GM18951 (cell line): Measurements from ENCODE around the gene CERT1.

ENCODE experiments used
- POLR2A ChIP-seq: IDR thresholded peaks from 4 replicates; pipeline ENCODE4 v1.6.1; 2011; ENCODE audit warnings: mild to moderate bottlenecking; ENCODE audit not compliant: insufficient read length, insufficient read depth; ENCODE audit errors: extremely low read depth
- in situ Hi-C: fragments of 300-500 bp; cut with MboI; formaldehyde crosslinking; loops from one replicate; pipeline ENCODE4 v1.12.0; 2022; ENCODE audit warnings: low sequenced_read_pairs, mixed read lengths, inconsistent platforms; ENCODE audit not compliant: unreplicated experiment

The CERT1 gene

DNA sequence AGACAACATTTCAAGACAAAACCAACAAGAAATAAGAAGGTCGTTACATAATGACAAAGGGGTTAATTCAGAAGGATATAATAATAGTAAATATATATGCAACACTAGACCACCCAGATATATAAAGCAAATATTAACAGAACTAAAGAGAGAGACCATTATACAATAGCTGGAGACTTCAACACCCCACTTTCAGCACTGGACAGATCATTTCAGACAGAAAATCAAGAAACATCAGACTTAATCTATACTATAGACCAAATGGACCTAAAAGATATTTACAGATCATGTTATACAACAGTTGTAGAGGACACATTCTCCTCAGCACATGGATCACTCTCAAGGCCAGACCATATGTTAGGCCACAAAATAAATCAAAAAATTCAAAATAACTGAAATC is 26.8 kb downstream of the CERT1 start:
- TF ChIP-seq POLR2A: no peak
- in situ Hi-C loops: no loop called here

DNA sequence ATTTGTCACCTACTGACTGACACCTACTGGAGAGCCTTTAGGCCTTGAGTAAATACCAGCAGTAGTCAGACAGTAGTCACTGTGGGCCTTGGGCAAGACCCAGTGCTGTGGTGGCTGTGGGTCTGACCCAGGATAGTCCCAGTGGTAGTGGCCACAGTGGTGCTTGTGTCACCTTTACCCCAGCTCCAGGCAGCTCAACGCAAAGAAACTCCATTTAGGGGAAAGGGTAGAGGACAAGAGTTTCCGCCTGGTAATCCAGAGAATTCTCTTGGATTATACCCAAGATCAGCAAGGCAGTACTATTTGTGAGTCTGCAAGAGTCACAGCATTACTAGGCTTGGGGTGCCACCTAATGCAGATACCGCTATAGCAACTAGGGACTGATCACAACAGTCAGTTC is 28.9 kb downstream of the CERT1 start:
- in situ Hi-C loops: no loop called here
- no peak for TF ChIP-seq POLR2A

DNA sequence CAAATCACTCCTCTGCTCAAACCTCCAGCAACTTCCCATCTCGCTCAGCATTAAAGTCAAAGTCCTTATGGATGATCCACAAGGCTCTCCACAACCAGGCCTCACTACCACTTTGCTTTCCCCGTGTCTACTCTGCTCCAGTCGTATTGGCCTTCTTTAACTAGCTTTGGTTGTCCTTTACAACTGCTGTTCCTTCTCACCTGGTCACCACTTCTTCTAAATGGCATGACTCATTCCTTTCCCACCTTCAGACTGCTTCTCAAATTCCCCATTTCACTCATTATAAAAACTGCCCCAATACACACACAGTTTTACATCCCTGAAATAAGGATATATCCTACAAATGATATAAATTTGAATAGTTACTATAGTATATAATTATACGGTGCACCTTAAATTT is 30.4 kb downstream of the CERT1 start:
- in situ Hi-C loops: no loop called here
- TF ChIP-seq POLR2A: no peak

DNA sequence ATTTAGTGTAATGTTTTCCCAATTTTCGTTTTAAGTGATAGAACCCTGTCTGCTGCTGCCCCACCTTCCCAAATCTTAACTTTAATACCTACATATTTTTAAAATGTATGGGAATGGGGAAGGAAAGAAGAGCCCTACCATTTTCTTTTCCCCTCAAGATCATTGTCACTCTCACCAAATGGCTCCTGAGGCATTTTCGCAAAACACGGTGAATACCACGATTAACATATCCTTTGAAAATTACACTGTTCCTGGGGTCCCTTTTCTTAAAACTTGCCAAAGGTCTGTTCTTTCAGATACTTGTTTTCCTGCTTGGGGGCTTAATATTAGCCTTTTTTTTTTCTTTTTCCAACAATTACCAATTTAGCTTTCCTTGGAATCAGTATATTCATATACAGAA is 36.1 kb downstream of the CERT1 start:
- in situ Hi-C loops: no loop called here
- TF ChIP-seq POLR2A: no peak

DNA sequence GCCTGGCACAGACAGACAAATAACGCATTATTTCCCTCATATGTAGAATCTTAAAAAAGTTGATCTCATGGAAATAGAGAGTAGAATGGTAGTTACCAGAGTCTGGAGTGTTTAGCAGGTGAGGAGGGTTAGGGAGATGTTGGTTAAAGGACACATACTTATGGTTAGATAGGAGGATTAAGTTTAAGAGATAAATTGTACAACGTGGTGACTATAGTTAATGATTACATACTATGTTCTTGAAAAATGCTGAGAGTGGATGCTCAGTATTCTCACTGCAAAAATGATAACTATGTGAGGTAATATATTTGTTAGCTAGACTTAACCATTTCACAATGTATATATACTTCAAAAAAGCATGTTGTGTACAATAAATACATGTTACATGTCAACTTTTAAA is 38.0 kb downstream of the CERT1 start:
- TF ChIP-seq POLR2A: no peak
- in situ Hi-C loops: no loop called here

DNA sequence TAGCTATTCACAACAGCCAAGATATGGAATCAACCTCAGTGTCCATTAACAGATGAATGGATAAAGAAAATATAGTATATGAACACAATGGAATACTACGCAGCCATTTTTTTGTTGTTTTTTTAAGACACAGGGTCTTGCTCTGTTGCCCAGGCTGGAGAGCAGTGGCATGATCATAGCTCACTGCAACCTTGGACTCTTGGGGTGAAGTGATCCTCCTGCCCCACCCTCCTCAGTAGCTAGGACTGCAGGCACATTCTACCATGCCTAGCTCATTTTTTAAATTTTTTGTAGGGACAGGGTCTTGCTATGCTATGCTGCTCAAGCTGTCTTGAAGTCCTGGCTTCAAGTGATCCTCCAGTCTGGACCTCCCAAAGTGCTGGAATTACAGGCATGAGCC is 38.5 kb downstream of the CERT1 start:
- in situ Hi-C loops: no loop called here
- TF ChIP-seq POLR2A: no peak

DNA sequence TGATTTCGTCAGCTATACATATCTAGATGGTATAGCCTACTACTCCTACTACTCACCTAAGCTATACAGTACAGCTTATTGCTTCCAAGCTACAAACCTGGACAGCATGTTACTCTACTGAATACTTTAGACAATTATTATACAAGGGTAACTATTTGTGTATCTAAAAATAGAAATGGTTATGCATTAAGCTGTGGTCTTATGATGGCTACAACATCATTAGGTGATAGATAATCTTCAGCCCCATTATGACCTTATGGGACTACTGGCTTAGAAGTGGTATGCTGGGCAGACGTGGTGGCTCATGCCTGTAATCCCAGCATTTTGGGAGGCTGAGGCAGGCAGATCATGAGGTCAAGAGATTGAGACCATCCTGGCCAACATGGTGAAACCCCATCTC is 40.2 kb downstream of the CERT1 start:
- no peak for TF ChIP-seq POLR2A
- in situ Hi-C loops: no loop called here

DNA sequence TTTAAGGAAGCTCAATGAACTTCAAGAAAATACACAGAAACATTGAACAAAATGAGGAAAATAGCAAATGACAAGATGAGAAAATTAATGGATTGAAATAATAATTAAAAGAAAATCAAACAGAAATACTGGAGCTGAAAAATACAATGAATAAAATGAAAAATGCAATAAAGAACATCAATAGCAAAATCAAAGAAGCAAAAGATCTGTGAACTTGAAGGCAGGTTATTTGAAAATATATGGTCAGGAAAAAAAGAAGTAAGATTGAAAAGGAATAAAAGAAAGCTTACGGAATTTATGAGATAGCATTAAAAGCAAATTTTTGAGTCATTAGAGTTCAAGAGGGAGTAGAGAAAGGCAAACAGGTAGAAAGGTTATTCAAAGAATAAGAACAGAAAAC is 42.4 kb downstream of the CERT1 start:
- no peak for TF ChIP-seq POLR2A

DNA sequence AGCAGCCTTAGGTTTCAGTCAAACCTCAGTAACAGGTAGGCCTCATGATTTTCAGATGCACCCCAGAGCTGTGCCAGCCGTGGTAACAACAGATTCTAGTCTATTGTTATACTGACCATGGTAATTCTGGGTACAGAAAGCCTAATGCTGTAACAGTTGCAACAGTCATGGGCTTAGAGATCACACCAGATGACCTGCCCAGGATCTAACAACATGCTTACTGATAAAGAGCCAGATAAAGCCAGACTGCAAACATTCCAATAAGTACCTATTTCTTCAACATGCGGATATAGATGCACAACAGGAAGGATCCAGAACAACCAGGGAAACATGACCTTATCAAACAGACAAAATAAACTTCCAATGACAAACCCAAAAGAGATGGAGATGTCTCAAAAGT is 42.8 kb downstream of the CERT1 start:
- TF ChIP-seq POLR2A: no peak
- in situ Hi-C loops: no loop called here

More for the DNA sequence above, 42.4 kb downstream of the CERT1 start:
- in situ Hi-C loops: no loop called here

DNA sequence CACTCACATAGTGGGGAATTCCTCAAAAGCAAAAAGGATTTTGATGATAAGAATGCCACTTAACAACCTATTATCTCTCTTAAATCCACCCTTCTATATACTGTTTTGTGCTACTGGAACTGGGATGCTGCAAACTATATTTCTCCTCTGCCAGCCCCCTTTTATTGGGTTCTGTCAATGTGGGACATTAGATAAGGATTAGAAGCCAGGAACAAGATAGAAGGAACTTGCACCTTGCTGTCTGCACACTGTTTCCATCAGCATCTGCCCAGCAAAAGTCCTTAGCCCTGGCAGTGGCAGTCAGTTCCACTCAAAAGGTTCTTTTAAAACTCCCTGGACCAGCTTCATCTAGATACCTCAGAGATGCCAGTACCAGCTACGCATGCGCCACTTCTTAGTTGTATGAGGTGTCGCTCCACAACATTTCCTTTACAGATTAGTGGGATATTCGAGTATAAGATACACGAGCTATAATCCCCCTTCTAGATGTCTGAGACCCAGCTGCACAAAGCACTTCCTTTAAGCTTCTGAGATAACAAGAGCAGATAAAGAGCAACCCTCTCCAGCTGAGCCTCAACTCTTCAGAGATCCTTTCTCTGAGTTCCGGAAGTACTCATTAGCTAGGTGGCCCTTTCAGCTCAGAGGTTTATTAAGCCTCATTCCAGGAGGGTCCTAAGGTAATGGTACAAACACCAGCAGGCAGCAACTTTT is 45.3 kb downstream of the CERT1 start:
- in situ Hi-C loops: no loop called here

DNA sequence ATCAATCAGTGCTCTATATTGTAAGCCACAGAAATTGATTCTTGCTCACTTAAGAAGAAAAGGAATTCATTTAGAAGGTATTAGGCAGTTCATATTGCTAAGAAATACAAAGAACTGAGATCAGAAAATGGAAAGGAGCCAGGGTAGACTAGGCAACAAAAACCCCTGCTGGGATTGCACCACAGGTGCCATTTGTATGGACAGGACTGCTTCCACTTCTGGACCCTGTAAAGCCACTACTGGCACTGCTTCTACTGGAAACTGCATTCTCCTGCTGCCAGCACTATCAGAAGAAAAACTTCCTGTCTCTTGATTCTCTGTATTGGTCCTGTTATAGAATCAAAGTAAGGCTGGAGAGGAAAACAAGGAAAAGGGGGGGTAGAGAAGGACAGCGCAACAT is 45.9 kb downstream of the CERT1 start:
- in situ Hi-C loops: no loop called here
- TF ChIP-seq POLR2A: no peak

More for the DNA sequence above, 45.3 kb downstream of the CERT1 start:
- no peak for TF ChIP-seq POLR2A

DNA sequence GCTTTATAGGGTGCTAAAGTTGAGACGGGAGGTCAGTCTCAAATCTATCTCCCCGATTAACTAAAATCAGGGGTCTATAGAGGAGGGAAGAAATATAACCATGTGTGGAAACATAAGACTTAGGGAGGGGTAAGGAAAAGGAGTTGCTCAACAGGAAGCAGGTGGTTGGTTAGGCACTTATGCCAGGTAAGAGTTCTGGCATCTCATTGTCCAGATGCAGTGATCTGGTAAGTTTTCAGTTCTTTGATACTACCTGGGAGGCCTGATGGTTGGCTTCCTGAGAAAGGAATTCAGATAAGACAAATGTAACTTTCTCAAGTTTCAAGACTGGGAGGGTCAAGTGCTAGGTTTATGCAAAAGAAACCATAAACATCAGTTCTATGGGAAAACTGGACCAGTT is 47.7 kb downstream of the CERT1 start:
- in situ Hi-C loops: no loop called here
- no peak for TF ChIP-seq POLR2A

DNA sequence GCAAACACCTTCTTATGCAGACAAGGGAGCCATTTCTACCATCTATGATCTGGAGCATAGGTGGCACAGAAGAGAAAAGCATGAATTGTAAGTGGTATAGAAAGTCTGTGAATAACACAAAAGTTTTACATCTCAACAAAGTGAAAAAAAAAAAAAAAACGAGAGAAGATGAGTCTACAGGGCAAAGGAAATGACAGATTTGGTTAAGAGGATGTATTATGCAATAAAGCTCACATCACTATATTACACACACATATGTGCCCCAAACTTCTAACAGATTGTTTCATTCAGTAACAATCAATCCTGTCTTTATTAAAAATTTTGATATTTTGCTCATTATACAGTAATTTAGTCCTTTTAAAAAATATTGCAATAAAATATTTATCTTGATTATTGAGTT is 49.8 kb downstream of the CERT1 start:
- in situ Hi-C loops: no loop called here
- TF ChIP-seq POLR2A: no peak

DNA sequence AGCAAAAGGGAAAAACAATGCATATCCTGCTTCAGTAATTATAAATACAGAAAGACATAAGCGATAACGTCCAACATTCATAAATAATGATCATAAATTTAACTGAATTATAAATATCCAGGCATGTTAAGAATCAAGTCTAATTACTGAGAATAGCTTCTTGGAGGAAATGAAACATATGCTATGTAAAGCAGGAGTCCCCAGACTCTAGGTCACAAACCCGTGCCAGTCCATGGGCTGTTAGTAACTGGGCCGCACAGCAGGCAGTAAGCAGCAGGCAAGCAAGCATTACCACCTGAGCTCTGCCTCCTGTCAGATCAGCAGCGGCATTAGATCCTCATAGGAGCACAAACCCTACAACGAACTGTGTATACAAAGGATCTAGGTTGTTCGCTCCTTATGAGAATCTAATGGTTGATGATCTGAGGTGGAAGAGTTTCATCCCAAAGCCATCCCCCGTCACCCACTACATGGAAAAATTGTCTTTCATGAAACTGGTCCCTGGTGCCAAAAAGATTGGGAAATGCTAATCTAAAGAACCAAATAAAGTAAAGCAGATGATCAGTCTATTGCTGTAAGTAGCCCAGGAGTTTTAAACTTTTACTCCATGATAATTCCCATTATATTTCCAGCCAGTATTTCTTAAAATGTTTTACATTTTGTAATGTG is 50.4 kb downstream of the CERT1 start:
- TF ChIP-seq POLR2A: no peak
- in situ Hi-C loops: no loop called here

DNA sequence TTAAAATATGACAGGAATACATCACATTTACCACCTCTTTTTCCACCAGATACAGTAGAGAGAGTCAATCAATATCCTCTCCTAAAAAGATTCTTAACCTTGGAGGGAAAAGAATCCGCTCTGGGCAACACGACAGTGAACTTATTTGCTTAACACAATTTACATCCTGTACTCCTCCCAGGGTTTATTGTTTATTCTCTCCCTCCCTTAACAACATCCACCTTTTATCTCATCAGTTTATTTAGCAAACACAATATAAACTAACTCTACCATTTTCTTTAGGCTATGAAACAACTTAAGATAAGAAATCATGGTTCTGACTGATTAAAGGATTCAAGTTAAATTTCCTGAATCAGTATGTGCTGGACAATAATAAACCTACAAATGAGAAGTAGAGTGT is 50.9 kb downstream of the CERT1 start:
- in situ Hi-C loops: no loop called here

DNA sequence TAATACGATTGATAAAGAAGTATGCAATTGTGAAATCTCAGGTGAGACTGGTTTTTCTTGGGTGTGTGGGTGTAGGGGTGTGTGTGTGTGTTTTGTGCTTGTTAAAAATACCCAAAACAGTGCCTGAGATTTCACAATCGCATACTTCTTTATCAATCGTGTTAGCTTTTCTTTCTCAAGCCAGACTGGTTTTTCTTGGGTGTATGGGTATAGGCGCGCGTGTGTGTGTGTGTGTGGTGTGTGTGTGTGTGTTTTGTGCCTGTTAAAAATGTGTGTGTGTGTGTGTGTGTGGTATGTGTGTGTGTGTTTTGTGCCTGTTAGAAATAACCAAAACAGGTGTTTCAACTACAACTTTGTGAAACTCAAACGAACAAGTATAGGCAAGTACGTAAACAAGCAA is 53.7 kb downstream of the CERT1 start:
- no peak for TF ChIP-seq POLR2A
- in situ Hi-C loops: no loop called here

More for the DNA sequence above, 50.9 kb downstream of the CERT1 start:
- TF ChIP-seq POLR2A: no peak
